GM21381 (cell line): ENCODE measurements around the gene KANK4.
"Not testable (repeated sequence)": the region's sequence is repeated elsewhere in the genome, so short reads cannot be mapped to it uniquely, and the experiment has no call there.

ENCODE experiments used
- ATAC-seq: cut with Tn5 transposase; IDR thresholded peaks from one replicate; pipeline ENCODE4 v1.9.1; 2021; ENCODE audit warnings: mild to moderate bottlenecking, moderate library complexity; ENCODE audit not compliant: unreplicated experiment

KANK4 gene

DNA sequence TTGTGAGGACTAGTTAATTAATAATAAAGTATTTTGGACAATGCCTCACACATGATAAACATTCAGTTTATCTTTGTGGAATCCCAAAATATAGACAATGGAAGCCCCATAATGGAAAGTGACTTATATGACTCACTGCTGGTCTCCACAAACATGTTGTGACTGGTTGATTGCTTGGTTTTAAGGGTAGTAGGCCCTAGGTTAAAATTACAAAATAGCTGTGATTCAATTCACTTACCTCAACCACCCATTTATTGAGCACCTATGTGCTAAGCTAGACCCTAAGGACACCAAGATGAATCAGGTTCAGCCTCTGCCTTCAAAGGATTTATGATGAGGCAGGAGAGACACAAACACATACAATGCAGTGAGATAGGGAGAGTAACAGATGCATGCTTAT lies 42.4 kb downstream of the KANK4 start:
- no peak for ATAC-seq

DNA sequence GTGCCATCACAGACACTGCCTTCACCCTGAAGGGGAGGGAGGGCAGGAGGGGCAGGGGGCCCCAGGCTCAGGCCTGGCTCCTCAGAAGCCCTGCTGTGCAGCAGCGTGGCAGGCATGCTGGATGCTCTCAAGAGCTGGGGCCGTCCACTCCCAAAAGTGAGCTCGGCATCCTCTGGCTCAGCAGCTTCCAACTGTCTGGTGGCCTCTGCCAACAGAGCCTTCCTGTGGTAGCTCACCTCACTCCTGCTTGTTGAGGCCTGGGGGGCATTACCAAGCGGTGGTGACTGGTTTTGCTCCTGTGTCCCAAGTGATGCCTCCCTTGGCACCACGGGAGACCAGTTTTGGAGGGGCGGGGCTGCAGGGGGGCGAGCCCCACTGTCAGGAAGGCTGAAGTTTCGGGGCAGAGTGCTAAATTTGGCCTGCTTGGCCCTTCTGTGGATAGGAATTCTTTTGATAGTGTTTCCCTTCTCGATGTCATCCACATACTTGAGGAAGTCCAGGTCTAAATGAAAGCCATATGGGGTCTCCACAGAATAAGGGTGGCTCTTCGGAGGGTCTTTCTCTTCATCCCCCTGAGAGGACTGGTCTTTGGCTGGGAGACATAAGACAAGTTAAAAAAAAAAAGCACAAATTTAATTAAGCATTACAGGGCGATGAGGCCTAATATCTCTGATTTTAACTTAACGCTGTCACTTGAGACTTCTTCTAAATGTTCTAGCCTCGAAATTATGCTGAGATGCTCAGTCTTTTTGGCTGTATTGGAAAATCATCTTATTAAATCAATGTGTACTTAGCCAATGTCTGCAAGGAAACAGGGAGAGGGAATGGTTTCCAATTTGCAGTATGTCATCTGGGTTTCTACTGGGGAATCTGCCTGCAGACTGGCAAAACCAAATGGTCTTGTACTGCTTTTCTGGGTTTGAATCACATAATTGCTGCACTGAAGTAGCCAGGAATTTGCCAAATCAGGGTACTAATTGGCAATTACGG lies 44.4 kb downstream of the KANK4 start:
- ATAC-seq = no peak

DNA sequence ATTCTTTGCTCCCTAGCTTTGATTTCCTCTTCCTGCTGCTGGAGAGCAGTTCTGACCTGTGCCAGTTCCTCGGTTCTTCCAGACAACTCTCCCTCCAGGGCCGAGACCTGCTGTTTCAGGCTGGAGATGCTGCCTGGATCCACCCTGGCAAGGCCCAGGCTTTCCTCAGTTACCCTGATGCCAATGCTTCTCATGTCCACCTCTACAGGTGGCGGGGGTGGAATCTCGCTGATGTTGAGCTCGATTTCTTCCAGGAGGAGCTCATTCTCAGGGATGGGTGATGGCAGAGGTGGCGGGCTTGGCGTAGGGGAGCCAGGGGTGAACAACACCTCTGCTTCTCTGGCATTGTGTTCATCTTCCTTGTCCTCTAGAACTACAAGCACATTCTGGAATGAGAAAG lies 45.3 kb downstream of the KANK4 start:
- no peak for ATAC-seq

DNA sequence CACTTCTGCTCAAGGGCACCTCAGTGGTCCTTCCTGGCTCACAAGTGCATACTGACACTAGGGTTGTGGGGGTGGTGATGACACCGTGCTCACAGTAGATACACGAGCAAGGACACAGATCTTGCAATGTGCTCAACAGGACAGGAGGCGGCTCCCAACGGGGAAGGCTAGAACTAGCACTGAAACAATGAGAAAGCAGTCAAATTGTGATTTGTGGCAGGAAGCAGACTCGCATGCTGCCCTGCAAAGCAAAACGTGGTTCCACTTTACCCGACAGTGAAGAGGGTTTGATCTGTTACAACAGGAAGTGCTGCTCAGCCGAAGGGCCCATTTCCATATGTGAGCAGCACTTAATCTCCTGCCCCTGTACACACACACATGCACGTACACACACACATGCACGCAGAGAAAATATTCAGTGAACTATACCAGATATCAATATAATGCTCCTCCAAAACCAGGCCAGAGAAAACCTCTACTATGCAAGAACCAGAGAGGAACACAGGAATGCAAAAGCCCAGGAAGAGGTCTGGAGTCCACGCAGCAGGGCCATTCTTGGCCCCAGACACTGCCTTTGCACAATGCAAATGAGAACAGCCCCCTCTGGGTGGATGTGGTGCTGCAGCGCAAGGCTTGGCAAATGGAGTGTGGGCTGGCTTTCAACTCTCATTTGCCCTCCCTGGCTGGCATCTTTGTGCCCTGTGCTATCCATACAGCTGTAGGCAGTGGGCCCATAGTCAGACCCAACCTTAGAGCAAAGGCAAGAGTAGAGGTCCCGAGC lies 47.1 kb downstream of the KANK4 start:
- ATAC-seq = peak; percentile 81

DNA sequence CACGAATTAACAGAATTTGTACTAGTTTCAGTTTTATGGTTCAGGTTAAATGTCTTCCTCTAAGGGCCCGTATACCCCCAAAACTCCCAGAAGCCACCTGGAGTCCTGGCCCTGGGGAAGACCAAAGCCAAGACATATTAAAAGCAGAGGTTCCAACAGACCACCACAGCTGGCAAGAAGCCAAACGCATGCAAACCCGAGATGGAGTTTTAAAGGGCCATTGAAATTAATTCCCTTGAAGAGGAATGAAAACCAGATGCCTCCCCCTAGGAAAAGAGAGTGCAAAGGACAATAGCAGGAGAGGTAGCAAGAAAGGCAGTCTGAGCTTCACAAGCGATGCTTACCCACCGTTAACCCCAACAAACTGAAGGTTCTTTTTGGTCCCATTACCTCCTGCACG lies 48.1 kb downstream of the KANK4 start:
- ATAC-seq = no peak

DNA sequence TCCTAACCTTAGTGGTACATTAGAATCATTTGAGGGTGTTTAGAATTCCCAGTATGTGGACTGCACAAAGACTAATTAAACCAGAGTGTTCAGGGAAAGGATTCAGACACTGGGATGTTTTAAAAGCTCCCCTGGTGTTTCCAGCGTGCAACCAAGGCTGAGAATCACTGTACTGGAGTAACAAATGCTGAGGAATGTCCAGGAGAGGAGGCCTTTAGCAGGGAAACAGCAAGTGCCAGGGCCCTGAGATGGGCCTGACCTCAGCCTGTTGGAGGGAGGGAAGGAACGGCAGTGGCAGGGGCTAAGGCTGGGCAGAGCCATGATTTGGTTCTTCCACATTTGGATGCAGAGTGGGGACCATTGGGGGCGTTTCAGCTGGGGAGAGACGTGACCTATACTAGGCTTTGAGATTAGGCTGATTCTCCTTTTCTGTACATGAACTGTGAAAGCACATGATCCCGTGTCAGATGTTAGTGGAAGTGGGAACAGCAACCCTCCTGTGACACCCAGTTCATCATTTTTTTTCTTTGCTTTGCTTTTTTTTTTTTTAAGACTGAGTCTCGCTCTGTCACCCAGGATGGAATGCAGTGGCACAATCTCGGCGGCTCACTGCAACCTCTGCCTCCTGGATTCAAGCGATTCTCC lies 49.3 kb downstream of the KANK4 start:
- ATAC-seq = no peak

DNA sequence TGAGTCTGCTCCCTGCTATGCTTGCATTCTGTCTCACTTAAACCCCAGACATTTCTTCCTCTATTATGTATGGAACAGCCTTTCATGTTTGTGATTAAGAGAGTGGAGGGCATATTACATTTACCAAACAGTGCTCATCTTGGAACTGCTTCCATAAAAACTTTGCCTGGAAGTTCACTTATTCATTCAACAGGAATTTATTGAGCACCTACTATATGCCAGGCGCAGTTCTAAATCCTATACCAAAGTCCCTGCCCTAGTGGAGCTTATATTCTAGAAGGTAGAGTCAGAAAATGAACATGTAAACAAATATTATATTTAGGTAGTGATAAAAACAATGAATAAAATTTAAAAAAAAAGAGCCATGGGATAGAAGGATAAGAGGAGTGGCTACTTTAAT lies 49.8 kb downstream of the KANK4 start:
- ATAC-seq = no peak

DNA sequence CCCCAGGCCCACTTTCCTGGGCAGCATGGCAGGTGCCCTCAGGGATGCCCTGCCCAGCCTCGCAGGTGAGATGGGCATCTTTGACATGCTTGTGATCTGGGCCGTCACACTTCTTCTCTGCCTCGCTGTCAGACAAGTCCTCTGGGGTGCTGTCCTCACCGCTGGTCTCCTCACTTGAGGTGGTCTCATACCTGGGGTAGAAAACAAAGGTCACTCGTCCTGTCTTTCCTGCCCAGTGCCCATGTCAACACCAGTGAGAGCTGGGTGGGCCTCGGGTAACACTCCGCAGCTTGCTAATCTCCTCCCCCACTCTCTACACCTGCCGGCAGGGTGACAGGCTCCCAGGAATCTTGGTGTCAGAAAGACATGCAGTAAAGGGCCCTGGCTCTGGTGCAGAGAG lies 50.9 kb downstream of the KANK4 start:
- ATAC-seq = no peak

DNA sequence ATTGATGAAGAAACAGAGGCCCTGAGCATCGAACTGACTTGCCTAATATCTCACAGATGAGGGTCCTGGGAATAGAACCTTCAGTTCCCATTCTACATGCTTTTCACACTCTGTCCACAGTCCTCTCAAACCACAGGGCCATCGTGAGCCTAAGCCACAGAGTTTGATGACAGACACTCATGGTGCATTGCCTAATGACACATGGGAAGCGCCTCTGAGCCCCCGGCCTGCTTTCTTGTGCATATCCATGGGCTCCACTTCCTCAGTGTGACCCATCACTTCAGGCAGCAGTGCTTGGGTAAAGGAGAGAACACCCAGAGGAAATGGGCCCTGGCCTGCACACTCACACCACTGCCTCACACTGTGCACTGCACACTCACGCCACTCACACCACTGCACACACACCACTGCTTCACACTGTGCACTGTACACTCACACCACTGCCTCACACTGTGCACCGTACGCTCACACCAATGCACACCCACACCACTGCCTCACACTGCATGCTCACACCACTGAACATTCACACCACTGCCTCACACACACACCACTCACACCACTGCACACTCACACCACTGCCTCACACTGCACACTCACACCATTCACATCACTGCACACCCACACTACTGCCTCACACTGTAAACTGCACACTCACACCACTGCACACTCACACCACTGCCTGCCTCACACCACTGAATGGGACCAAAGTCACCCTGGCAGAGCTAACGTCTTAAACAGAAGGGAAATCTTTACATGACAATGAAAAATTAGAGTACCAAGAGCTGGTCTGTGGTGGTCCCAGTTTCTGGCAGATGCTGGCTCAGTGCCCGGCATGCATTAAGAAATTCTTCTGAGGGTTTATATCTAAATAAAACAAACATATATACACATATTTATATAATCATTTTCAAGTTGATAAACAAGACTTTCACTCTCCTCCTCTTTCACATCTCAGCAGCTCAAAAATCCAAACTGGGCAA lies 53.0 kb downstream of the KANK4 start:
- ATAC-seq = no peak

DNA sequence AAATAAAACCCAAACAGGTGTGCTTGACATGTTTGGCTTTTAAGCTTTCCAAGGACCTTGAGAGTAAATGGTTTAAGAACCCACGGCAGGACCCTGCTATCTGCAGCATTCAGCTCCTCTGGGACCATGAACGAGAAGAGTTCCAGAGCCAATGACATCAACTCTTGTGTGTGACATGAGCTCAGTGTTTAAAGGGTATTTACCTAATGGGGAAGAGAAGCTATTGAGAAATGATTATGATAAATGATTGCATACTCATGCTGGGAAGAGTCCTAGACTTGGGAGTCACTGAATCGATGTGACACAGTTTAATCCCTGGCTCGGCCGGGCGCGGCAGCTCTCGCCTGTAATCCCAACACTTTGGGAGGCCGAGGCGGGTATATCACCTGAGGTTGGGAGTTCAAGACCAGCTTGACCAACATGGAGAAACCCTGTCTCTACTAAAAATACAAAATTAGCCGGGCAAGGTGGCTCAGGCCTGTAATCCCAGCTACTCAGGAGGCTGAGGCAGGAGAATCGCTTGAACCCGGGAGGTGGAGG lies 55.4 kb downstream of the KANK4 start:
- ATAC-seq = no peak

DNA sequence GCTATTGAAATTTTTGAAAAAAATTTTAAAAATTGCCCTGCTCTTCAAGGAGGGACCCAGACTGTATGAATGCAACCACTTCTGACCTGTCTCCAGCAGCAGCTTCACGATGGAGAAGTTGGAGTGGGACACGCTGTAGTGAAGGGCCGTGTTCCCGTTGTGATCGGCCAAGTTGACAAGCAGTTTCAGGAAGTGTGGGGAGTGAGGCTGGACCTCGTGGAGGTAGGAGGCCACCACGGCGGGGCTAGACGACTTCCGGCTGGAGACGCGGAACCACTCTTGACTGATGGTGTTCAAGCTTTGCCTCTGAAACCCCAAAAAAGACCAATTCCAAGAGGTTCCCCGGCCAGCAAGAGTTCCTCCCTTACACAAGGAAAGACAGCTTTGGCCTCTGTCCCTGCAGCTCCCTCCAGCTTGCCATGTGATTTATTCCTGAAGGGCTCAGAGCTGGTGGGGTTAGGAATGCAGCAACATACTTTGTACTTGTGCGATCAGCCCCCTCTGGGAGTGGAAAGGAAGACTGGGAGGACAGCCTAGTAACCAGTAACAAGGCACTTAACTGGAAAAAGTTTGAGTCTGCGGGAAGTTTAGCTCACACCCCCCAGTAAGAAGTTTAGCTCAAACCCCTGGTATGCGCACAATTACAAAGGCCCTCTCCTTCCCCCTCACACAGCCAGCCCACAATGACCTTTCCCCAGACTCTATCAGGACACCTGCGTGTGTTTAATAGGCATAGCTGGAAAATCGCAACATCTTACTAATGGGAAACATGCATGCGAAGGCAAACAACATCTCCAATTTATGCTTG lies 56.0 kb downstream of the KANK4 start:
- ATAC-seq = no peak

DNA sequence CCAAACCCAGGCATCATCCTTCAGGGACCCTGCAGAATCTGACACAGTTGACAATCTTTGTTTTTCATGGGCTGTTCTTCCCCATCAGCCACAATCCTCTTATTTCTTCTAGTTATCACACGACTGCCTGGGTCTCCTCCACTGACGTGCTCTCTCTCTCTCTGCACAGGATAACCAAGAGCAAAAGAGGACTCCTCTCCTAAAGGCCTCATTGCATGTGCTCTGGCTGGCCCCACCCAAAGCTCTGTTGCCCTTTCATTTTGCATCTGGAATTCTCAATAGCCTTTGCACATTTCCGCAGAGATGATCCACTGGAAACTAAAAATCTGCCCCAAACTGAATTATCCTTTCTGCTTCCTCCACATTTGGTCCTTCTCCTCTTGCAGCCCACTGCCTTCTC lies 58.5 kb downstream of the KANK4 start:
- ATAC-seq = no peak

DNA sequence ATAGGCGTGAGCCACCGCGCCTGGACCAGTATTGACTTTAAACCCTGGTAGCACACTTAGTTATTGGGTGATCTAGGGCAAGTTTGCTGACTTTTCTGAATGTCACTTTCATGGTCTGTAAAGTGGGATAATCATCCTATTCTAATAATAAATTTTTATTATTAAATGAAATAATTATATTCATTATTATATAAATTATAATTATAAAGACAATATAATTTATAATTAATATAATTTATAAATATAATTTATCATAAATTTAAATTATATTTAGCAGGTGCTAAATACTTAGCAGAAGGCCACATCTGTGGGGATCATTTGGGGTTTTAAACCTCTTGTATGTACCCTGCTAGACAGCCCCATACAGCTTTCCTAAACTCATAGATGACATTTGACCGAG lies 59.7 kb downstream of the KANK4 start:
- no peak for ATAC-seq

DNA sequence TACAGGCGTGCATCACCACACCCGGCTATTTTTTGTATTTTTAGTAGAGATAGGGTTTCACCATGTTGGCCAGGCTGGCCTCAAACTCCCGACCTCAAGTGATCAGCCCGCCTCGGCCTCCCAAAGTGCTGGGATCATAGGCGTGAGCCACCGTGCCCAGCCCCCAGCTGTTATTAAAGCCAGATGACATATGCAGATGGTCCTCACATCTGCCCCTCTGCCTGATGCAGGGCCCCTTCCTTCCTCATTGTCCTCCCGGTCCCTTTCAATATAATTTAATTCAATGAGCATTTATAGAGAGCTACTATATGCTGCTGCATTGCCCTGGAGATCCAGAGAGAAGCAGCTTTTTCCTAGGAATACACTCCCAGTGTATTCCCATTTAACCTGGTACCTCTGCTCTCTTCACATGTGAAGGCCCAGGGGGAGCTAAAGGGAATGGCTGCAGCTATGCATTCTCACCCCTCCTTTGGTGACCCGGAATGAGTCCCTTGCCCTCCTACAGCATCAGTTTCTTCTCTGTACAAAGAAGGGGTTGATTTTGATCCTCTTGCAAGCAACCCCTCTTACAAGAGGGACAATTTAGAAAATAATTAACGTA lies 69.0 kb downstream of the KANK4 start:
- ATAC-seq = no peak

DNA sequence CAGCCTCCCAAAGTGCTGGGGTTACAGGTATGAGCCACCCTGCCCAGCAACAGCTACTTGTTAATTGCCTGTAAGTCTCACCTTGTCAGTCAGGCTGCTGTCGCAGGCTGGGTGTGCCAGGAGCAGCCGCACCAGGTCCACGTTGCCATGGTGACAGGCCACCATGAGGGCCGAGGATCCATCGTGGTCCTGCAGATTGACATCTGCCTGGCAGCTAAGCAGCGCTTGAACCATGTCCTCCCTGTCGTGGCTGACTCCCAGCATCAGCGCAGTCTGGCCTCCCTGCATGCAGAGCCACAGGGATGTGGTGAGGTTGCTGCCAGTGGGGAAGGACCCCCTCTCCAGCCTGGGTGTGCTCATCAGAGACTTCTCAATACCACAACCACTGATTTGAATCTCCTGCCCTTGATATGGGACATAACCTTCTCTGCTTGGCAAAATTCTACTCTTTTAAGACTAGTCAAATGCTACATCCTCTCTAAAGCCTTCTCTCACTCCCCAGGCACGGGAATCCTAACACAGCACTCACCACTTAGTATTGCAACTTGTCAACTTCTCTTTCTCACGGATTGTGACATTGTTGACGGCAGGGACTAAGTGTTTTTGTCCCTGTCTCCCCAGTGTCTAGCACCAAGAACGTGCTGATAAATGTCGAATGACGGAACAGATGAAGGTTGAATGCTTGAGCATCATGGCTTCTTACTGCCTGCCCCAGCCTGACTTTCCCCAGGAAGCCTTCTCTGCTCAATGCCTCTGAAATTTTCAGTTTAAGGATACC lies 71.7 kb downstream of the KANK4 start:
- no peak for ATAC-seq

DNA sequence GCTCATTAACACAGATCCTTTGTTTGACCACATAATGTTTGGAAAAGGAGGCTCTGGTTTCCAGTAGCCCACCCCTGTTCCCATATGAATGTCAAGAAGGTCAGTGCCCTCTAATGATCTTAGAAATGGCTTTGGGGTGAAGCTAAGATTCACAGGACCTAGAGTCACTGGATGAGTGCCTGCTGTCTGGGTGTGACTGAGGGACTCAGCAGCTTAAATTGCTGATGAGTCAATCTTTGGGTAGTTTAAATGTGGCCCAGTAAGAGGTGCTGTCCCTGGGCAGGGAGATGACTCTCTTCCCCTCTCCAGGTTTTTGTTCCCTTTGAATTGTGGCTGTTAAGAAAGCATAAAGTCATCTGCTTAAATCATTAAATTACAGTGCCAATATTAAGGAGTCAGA lies 74.0 kb downstream of the KANK4 start:
- ATAC-seq = no peak

DNA sequence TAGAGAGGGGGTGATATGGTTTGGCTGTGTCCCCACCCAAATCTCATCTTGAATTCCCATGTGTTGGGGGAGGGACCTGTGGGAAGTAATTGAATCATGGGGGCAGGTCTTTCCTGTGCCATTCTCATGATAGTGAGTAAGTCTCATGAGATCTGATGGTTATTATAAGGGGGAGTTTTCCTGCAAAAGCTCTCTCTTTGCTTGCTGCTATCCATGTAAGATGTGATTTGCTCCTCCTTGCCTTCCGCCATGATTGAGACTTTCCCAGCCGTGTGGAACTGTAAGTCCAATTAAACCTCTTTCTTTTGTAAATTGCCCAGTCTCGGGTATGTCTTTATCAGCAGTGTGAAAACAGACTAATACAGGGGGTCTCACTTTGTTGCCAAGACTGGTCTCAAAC lies 74.9 kb downstream of the KANK4 start:
- not testable (repeated sequence) for ATAC-seq
